ENCODE results near the gene GAL. TPM values are rescaled to one million over a fixed set of nuclear protein-coding genes. Genes with fewer than 3 reads are reported as not detected.

Gene GAL
- total and polyA plus RNA-seq, 2 of the 8 experiments (the other 6 are each of a cell fraction or from before 2014, with no cell fraction given): 81.8 to 233 TPM

- FAIRE-seq: no peak
- TF ChIP-seq ZNF274 (IDR thresholded peaks at IDR 0.05; ENCODE audit: borderline replicate concordance, extremely low read depth, low read length): no peak
- no peak for TF ChIP-seq HDAC2 (IDR thresholded peaks at IDR 0.05; ENCODE audit: borderline replicate concordance in 1 of 2, low read depth in 2 of 2, low read length in 2 of 2)
- TF ChIP-seq BACH1 (IDR thresholded peaks at IDR 0.05; ENCODE audit: low read length): no peak
- TF ChIP-seq TEAD4 (IDR thresholded peaks at IDR 0.05; ENCODE audit: low read depth, low read length): no peak
Measured at GRCh38 chr11:68652683-68653156, 31.6 kb upstream of the GAL start.

More at GRCh38 chr11:68652683-68653156, 31.6 kb upstream of the GAL start:
- Histone ChIP-seq H2BK15ac (ENCODE audit: low read length) (peak overlapping the region; percentile 6; the same call in 1 of the 2 replicates), H4K20me1 (replicated peaks in 1 of 2; ENCODE audit: control insufficient read depth in 1 of 2, insufficient read depth in 2 of 2, low read length in 2 of 2) (no peaks in the 10 kb centered on the region), H3K4me1 (replicated peaks in 1 of 4; ENCODE audit: control insufficient read depth in 3 of 4, insufficient read depth in 4 of 4, low read length in 3 of 4) (peaks cover 0 to 12% (median 1%) of the 10 kb centered on the region in 4 experiments; a peak in 1 of 7 replicates), H4K8ac (ENCODE audit: extremely low read depth, insufficient read depth, low read length) (no peak overlapping the region), H2BK20ac (ENCODE audit: low read length) (no peak overlapping the region; the same call in 1 of the 2 replicates), H2AK5ac (ENCODE audit: low read depth, low read length) (peak overlapping the region; percentile 40; the same call in 1 of the 2 replicates), H3K36me3 (ENCODE audit: control insufficient read depth in 2 of 4, insufficient read depth in 4 of 4, low read length in 3 of 4) (no peaks in the 10 kb centered on the region), H3K56ac (replicated peaks; ENCODE audit: insufficient read length, low read depth, low read length) (no peak overlapping the region), H3K9ac (replicated peaks in 1 of 4; ENCODE audit: extremely low read depth in 1 of 4, low read depth in 3 of 4, low read length in 3 of 4) (no peak overlapping the region), H3K18ac (ENCODE audit: extremely low read depth, low read length) (peak overlapping the region; percentile 9; the same call in 1 of the 2 replicates), H2AFZ (ENCODE audit: low read length) (no peak overlapping the region), H3K27ac (ENCODE audit: low read depth, low read length) (no peak overlapping the region), H3K27me3 (replicated peaks in 1 of 4; ENCODE audit: control insufficient read depth in 3 of 4, extremely low read depth in 1 of 4, insufficient read depth in 3 of 4, low read length in 3 of 4) (no peaks in the 10 kb centered on the region), H4K5ac (ENCODE audit: insufficient read length, low read depth, low read length) (no peak overlapping the region), H3K23ac (ENCODE audit: insufficient read length) (no peak overlapping the region), H4K91ac (replicated peaks; ENCODE audit: insufficient read length, low read length) (peak overlapping the region; percentile 93), H3K79me1 (ENCODE audit: low read depth, low read length) (no peaks in the 10 kb centered on the region), H2BK120ac (replicated peaks; ENCODE audit: low read depth, low read length) (no peak overlapping the region), H2BK12ac (ENCODE audit: low read depth, low read length) (peak overlapping the region; percentile 60; the same call in 1 of the 2 replicates), H3K23me2 (ENCODE audit: low read depth, low read length) (no peaks in the 10 kb centered on the region), H3K4ac (replicated peaks; ENCODE audit: insufficient read length, low read depth, low read length) (no peak overlapping the region), H3K4me2 (ENCODE audit: insufficient read depth in 1 of 2, low read depth in 2 of 2, low read length in 2 of 2) (no peak overlapping the region), H3K14ac (ENCODE audit: insufficient read length) (no peak overlapping the region), H3K79me2 (ENCODE audit: control insufficient read depth in 1 of 2, insufficient read depth in 2 of 2, low read length in 2 of 2) (no peaks in the 10 kb centered on the region), H2BK5ac (ENCODE audit: low read depth, low read length) (0 out of 2 replicates have a peak overlapping the region, but pooled peaks have one; percentile 47), H3K4me3 (ENCODE audit: extremely low read depth in 1 of 4, insufficient read depth in 2 of 4, low read depth in 3 of 4, low read length in 4 of 4) (no peak overlapping the region), H3K9me3 (ENCODE audit: insufficient read depth in 2 of 2, low read depth in 1 of 2, low read length in 1 of 2) (0 out of 4 replicates have a peak, but pooled peaks cover 0 to 6% of the 10 kb centered on the region in 2 experiments)
- DNase-seq (ENCODE audit: low read depth in 1 of 2, low spot score in 2 of 2): no peak
- CTCF ChIA-PET (ENCODE audit: partially characterized antibody): interaction anchor here (0.5 to 1.4 kb wide), 2 partner anchors 9 to 404 kb away, joined by 3 to 4 read pairs; no protein-coding TSS in a partner anchor
- POLR2A ChIA-PET (ENCODE audit: partially characterized antibody): no interaction called here
- WGBS, 2 experiments (ENCODE audit: extremely low coverage in 1 of 2, insufficient coverage in 1 of 2, insufficient read length in 1 of 2, insufficient replicate concordance in 2 of 2, low coverage in 1 of 2, low lambda C conversion rate in 2 of 2, missing lambda C conversion rate in 1 of 2): 85% methylated on average over 10 of the region's 12 CpGs; no CpG with 5 or more reads in 1 of the 2 experiments
